Muscle of leg (tissue), 11 donors: Measurements from ENCODE around the gene MECR. TPM values are rescaled to one million over a fixed set of nuclear protein-coding genes. Genes with fewer than 3 reads are reported as not detected.

ENCODE experiments used
- DNase-seq: peaks from one replicate; pipeline ENCODE4 v3.0.0; 2013
- H3K27ac ChIP-seq: one replicate; pipeline ENCODE4 v1.5.1; 2013; ENCODE audit warnings: mild to moderate bottlenecking, low read length, control low read depth
- H3K27me3 ChIP-seq: one replicate; pipeline ENCODE4 v1.6.1; 2013; ENCODE audit warnings: low read length; ENCODE audit not compliant: control insufficient read depth, insufficient read depth
- H3K36me3 ChIP-seq: one replicate; pipeline ENCODE4 v1.6.1; 2013; ENCODE audit warnings: low read length; ENCODE audit not compliant: control insufficient read depth, insufficient read depth
- H3K4me1 ChIP-seq: one replicate; pipeline ENCODE4 v1.6.1; 2013; ENCODE audit warnings: low read length; ENCODE audit not compliant: control insufficient read depth, insufficient read depth
- H3K4me3 ChIP-seq: one replicate; pipeline ENCODE4 v1.5.1; 2013; ENCODE audit warnings: low read length, control low read depth
- H3K9me3 ChIP-seq: replicated peaks from 2 replicates; pipeline ENCODE4 v1.6.1; 2013; ENCODE audit warnings: low read depth, low read length; ENCODE audit not compliant: control insufficient read depth
- WGBS: methylation state at CpG from one replicate; pipeline ENCODE4 v1.1.5; 2013; ENCODE audit warnings: missing lambda C conversion rate; ENCODE audit not compliant: insufficient coverage; 5-methylcytosine and 5-hydroxymethylcytosine counted together
- polyA plus RNA-seq, 8 donors: library from polyadenylated mRNA; unstranded; fragments of 120-200 nt; gene quantifications; one replicate each; pipeline versions ENCODE4 v1.2.1 to v1.2.3, GENCODE V29; 2013; ENCODE audit warnings: inconsistent platforms in 1 of 8, low replicate concordance in 1 of 8; ENCODE audit not compliant: insufficient read length in 8 of 8, insufficient read depth in 1 of 8
- total RNA-seq: library from RNA; stranded (reverse); fragments of 120-200 nt; gene quantifications from one replicate; pipeline ENCODE4 v1.2.4, GENCODE V29; 2013

Gene MECR
- total and polyA plus RNA-seq, 9 donors, result 17.5 to 24.1 (median 21.9) TPM

DNA sequence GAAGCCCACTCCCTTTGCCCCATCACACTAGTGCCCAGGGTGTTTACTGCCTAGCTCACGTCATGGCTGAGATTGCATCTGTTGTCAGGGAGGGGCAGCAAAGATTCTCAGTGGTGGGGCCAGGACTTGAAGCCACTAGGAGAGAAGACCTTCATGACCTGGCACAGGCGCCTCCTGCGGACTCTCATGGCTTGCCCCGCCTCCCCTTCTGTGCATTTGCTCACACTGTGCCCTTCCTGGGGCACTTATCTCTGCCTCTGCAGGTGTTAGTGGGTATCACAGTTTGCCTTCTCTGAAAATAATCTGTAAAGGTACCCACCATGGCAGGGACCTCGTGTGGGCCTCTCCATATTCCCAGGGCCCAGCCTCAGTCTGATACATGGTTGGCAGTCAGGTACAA lies 25.7 kb upstream of the MECR start:
- Histone ChIP-seq H3K27ac (no peak overlapping the region), H3K27me3 (peaks cover 27% of the 10 kb centered on the region), H3K4me3 (no peak overlapping the region), H3K4me1 (peaks cover 24% of the 10 kb centered on the region), H3K36me3 (no peaks in the 10 kb centered on the region), H3K9me3 (no peaks in the 10 kb centered on the region)
- WGBS, result 67% methylated on average over 4 of the region's 5 CpGs
- DNase-seq, result no peak

DNA sequence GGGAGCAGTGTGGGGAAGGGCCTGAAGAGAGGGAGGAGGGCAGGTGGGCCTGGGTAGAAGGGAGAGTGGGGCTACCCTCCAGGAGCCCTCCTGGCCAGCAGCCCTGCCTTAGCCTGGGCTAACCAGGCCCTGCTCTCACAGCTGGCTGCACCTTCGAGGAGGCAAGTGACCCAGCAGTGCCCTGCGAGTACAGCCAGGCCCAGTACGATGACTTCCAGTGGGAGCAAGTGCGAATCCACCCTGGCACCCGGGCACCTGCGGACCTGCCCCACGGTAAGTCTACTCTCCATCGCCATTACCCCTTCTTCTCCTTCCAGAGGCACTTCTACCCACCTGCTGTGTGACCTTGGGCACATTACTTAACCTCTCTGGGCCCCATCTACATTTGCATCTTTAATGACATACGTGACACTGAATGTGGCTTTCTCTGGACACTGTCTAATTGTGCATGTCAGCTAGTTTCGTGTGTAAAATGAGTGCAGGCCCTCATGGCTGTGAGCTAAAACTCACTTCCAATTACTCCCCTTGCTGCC lies 24.5 kb upstream of the MECR start:
- no peak for DNase-seq
- Histone ChIP-seq H3K27me3 (peaks cover 19% of the 10 kb centered on the region), H3K36me3 (no peaks in the 10 kb centered on the region), H3K9me3 (no peaks in the 10 kb centered on the region), H3K4me3 (no peak overlapping the region), H3K4me1 (peaks cover 17% of the 10 kb centered on the region), H3K27ac (no peak overlapping the region)
- 91% methylated on average over 10 of the region's 10 CpGs for WGBS

DNA sequence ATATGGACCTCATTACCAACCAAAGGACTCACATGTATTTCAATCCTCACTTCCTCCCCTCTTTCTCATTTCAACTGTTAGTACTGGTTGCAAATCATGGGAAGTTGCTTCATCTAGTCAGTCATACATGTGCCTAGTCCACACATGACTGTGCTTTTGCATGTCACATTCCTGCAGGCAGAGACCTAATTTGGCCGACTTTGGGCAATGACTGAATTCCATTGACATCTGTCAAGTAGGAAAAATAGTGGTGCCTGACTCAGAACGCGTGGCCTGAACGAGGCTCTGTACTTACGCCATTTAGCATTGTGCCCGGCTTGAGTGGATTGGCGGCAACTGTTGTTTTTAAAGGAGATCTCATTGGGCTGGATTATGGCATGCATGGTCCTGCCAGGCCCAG lies 23.6 kb upstream of the MECR start:
- peaks cover 14% of the 10 kb centered on the region for H3K27me3 ChIP-seq
- H3K36me3 ChIP-seq, result no peaks in the 10 kb centered on the region
- peaks cover 13% of the 10 kb centered on the region for H3K4me1 ChIP-seq
- WGBS, result 80% methylated on average over 7 of the region's 7 CpGs
- no peak overlapping the region for H3K4me3 ChIP-seq
- DNase-seq, result no peak
- H3K9me3 ChIP-seq, result no peaks in the 10 kb centered on the region
- no peak overlapping the region for H3K27ac ChIP-seq

DNA sequence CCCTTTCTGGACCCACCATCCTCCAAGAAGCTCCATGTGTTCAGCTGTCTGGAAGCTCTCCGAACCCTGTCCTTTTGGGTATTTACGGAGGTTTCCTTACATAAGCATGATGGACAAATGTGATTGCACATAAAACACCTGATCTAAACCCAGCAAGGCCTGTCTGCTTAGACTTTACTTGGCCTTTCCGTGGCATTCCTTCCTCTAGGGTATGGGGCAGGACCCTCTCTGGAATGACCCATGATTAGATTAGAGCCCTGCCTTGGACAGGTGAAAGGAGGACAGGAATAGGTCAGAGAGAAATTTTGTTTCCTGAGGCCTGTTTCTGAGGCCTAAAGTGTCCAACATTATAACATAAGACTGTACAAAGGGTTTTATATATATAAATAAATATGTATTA lies 22.4 kb upstream of the MECR start:
- H3K36me3 ChIP-seq, result no peaks in the 10 kb centered on the region
- WGBS, result 100% methylated on average over 1 of the region's 3 CpGs
- no peak for DNase-seq
- H3K27me3 ChIP-seq, result peaks cover 3% of the 10 kb centered on the region
- H3K9me3 ChIP-seq, result no peaks in the 10 kb centered on the region
- no peak overlapping the region for H3K4me3 ChIP-seq
- no peak overlapping the region for H3K27ac ChIP-seq
- H3K4me1 ChIP-seq, result peaks cover 9% of the 10 kb centered on the region

DNA sequence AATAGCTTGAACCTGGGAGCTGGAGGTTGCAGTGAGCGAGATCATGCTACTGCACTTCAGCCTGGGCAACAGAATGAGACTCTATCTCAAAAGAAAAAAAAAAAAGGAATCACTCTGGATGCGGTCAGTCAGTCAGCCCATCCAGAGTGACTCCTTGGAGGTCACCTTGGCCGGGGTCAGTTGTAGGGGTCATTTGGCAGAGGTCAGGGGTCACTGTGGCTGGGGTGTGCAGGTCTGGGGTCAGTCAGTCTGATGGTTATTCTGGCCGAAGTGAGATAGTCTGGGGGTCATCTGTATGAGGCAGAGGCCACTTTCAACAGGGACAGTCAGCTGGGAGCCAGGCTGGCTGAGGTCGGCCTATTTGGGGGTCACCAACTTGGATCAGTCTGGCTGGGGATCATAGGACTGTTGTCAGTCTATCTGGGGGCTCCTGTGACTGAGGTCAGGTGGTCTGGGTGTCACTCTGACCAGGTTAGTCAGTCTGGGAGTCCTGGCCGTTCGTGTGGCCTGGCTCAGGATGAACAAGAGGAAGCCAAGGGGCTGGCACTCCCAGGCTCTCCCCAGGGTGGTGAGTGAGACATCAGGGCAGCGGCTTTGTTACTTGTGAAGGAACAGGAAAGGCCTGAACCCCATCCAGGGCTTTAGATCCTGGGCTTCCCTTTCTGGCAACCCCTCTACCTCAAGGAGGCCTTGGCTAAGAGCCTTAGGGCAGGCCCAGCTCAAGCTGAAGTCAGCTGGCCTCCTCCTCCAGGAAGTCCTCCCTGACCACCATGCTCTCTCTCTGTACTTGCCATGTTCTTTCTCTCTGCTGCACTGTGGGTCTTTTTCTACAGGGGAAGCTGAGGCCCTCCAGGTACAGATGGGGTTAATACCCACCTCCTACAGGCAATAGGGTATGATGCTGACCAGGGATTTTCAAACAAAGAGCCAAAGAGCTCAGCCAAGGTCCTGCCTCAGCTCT lies 20.7 kb upstream of the MECR start:
- DNase-seq, result no peak
- no peaks in the 10 kb centered on the region for H3K36me3 ChIP-seq
- peaks cover 2% of the 10 kb centered on the region for H3K27me3 ChIP-seq
- no peak overlapping the region for H3K27ac ChIP-seq
- WGBS, result 78% methylated on average over 5 of the region's 8 CpGs
- H3K4me3 ChIP-seq, result no peak overlapping the region
- H3K4me1 ChIP-seq, result no peaks in the 10 kb centered on the region
- H3K9me3 ChIP-seq, result no peaks in the 10 kb centered on the region

DNA sequence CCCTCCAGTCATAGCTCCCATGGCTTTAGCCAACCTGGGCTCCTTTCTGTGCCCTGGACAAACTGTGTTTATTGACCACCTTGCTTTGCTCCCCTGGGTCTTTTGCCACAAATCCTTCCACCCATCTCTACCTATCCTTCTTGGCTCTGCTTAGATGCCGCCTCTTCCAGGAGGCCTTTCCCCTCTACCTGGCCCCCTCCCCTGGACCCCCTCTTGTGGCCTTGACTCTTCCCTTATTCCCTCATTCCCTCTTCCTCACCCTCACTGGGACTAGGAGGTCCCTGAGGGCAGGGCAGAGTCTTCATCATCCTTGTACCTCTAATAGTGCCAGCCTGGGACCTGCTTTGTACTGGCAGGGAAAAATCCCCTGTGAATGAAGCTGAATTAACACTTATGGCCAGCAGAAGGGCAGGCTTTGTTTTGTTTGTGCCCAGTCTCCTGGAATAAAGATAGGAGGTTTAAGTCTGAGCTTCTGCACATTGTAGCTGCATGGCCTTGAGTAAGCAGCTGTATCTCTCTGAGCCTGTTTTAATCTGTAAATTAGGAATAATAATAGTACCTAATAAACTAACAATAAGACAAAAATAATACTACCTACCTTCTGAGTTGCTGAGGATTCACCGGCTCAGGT lies 19.3 kb upstream of the MECR start:
- 100% methylated on average over 1 of the region's 2 CpGs for WGBS
- Histone ChIP-seq H3K27me3 (peaks cover 2% of the 10 kb centered on the region), H3K9me3 (no peaks in the 10 kb centered on the region), H3K36me3 (no peaks in the 10 kb centered on the region), H3K27ac (no peak overlapping the region), H3K4me3 (no peak overlapping the region), H3K4me1 (no peaks in the 10 kb centered on the region)
- no peak for DNase-seq

DNA sequence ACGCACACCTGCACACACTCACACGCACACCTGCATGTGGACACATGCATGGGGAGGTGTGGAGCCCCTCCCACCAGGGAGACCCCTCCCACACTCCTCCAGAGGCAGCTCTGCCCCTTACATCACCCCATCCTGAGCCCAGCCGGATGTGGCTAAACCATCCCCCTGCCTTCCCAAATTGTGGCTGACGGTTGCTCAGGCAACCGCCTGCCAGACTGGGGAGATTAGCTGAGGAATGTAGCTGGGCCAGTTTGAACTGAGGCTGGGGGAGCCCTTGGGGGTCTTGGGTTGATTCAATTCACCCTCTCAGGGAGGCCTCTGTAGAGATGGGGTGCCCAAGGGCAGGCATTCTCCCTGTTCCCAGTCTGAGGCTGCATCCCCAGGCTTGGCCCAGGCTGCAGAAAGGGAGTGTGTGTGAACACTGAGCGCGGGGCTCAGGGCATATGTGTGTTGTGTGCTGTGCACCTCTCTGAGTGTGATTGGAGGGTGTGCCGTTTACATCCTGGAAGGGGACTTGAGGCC lies 18.5 kb upstream of the MECR start:
- peaks cover 2% of the 10 kb centered on the region for H3K27me3 ChIP-seq
- H3K4me3 ChIP-seq, result no peak overlapping the region
- no peak for DNase-seq
- H3K36me3 ChIP-seq, result no peaks in the 10 kb centered on the region
- no peaks in the 10 kb centered on the region for H3K9me3 ChIP-seq
- no peak overlapping the region for H3K27ac ChIP-seq
- 10% methylated on average over 2 of the region's 8 CpGs for WGBS
- no peaks in the 10 kb centered on the region for H3K4me1 ChIP-seq

DNA sequence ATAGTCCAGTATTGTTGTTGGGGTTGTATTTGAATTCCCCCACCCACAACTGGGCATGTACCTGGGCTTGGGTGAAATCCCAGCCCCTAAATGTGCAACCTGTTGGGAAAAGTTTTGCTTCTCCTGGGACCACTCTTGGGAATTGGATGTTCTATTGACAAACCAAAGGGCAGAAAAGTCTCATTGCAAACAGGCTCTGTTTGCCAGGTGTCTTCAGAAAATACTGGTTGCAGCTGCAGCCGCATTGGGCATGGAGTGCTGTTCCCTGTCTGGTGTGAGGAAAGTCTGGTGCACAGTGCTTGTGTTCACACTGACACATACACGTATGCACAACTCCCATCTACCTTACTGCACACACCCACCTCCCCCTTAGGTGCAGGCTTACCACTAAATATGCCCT lies 17.7 kb upstream of the MECR start:
- WGBS, result 63% methylated on average over 2 of the region's 2 CpGs
- Histone ChIP-seq H3K4me3 (no peak overlapping the region), H3K9me3 (no peaks in the 10 kb centered on the region), H3K27ac (no peak overlapping the region), H3K36me3 (no peaks in the 10 kb centered on the region), H3K27me3 (peaks cover 2% of the 10 kb centered on the region), H3K4me1 (no peaks in the 10 kb centered on the region)
- DNase-seq, result no peak

DNA sequence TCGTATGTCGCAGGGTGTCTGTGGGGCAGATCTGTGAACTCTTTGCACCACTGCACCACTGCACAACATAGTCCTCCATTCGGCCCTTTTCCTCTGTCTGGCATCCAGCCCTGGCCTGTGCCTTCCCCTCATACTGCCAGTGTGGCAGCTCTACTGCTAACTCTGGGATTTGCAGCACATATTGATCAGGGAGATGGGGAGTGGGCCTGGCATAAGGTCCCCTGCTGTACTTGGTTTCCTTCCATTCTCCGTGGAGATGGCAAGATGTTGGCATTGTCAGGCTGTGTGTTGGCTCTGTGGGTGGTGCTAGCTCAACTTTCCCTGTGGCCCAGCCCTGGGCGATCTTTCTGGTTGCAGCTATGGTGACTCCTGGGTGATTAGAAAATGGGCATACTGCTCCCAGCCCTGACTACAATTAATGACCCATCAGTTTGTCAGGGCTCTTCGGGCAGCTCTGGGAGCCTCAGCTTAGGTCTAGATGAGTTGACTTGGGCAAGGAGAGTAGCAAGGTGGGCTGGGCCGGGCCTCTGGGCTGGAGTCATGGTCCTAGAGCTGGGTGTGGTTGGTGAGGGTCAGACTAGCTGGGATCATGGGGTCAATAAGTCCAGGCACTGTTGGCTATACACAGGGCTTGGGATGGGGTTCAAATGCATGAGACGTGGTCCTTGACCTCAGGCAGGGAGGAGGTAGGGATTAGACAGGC lies 17.0 kb upstream of the MECR start:
- Histone ChIP-seq H3K4me3 (no peak overlapping the region), H3K27me3 (peaks cover 2% of the 10 kb centered on the region), H3K36me3 (no peaks in the 10 kb centered on the region), H3K4me1 (no peaks in the 10 kb centered on the region), H3K27ac (no peak overlapping the region), H3K9me3 (no peaks in the 10 kb centered on the region)
- DNase-seq, result no peak
- WGBS, result 90% methylated on average over 6 of the region's 8 CpGs

DNA sequence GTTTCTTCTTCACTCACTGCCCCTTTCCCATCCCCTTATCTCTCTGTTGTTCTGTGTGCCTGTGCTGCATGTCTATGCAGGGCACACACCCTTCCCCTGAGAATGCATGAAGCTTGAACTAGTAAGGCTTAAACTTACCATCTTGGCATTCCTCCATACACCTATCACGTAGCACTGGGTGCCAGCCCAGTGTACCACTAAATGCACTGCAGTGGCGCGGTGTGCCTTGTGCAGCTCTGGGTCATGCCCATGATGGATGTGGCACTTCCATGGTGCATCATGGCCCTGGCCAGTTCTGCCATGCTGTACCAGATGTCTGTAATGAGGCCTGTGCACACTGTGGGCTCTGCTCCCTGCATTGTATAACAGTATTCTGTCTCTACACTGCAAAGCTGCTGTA lies 16.3 kb upstream of the MECR start:
- H3K27me3 ChIP-seq, result peaks cover 2% of the 10 kb centered on the region
- DNase-seq, result no peak
- 62% methylated on average over 3 of the region's 3 CpGs for WGBS

More for the DNA sequence above, 16.3 kb upstream of the MECR start:
- H3K4me3 ChIP-seq, result no peak overlapping the region
- H3K27ac ChIP-seq, result no peak overlapping the region
- H3K4me1 ChIP-seq, result no peaks in the 10 kb centered on the region
- H3K36me3 ChIP-seq, result no peaks in the 10 kb centered on the region
- H3K9me3 ChIP-seq, result no peaks in the 10 kb centered on the region
